Measurements from ENCODE around the gene NDUFB3. TPM values are rescaled to one million over a fixed set of nuclear protein-coding genes. Genes with fewer than 3 reads are reported as not detected.
A peak's percentile ranks its signal among the peaks of the same experiment; 100 is the strongest.
"Not testable (repeated sequence)": the region's sequence is repeated elsewhere in the genome, so short reads cannot be mapped to it uniquely, and the experiment has no call there.

NDUFB3 gene
- polyA plus RNA-seq (ENCODE audit: insufficient read length in 3 of 3): 100 to 1,000 TPM in 2 of 3 donors, 10 to 100 TPM in 1; 97.3 to 119 (median 106) TPM
- long read RNA-seq, donor 1, transcript NDUFB3-201 (3 exons, 755 nt): major isoform, 164 of 384 reads
- long read RNA-seq, donor 1, partial matches to known transcripts: 216 of 384 reads
- long read RNA-seq, donor 1, other reads (novel, unspliced or antisense): 0 of 384 reads
- long read RNA-seq, donor 2, transcript NDUFB3-201 (3 exons, 755 nt): major isoform, 199 of 449 reads
- long read RNA-seq, donor 2, partial matches to known transcripts: 243 of 449 reads
- long read RNA-seq, donor 2, other reads (novel, unspliced or antisense): 0 of 449 reads
- long read RNA-seq, donor 3, transcript NDUFB3-201 (3 exons, 755 nt): major isoform, 153 of 357 reads
- long read RNA-seq, donor 3, partial matches to known transcripts: 203 of 357 reads
- long read RNA-seq, donor 3, other reads (novel, unspliced or antisense): 0 of 357 reads
- long read RNA-seq, donor 4, transcript NDUFB3-201 (3 exons, 755 nt): major isoform, 240 of 560 reads
- long read RNA-seq, donor 4, partial matches to known transcripts: 317 of 560 reads
- long read RNA-seq, donor 4, other reads (novel, unspliced or antisense): 0 of 560 reads
- long read RNA-seq, donor 5, transcript NDUFB3-201 (3 exons, 755 nt): major isoform, 105 of 169 reads
- long read RNA-seq, donor 5, partial matches to known transcripts: 63 of 169 reads
- long read RNA-seq, donor 5, other reads (novel, unspliced or antisense): 0 of 169 reads
- long read RNA-seq, donor 6, transcript NDUFB3-201 (3 exons, 755 nt): major isoform, 107 of 258 reads
- long read RNA-seq, donor 6, partial matches to known transcripts: 151 of 258 reads
- long read RNA-seq, donor 6, other reads (novel, unspliced or antisense): 0 of 258 reads
- long read RNA-seq, donor 7, transcript NDUFB3-201 (3 exons, 755 nt): major isoform, 148 of 287 reads
- long read RNA-seq, donor 7, partial matches to known transcripts: 136 of 287 reads
- long read RNA-seq, donor 7, other reads (novel, unspliced or antisense): 0 of 287 reads
- long read RNA-seq, donor 8, transcript NDUFB3-201 (3 exons, 755 nt): major isoform, 27 of 79 reads
- long read RNA-seq, donor 8, partial matches to known transcripts: 52 of 79 reads
- long read RNA-seq, donor 8, other reads (novel, unspliced or antisense): 0 of 79 reads
- long read RNA-seq, donor 9, transcript NDUFB3-204 (4 exons, 547 nt): minor isoform, 5 of 447 reads
- long read RNA-seq, donor 9, transcript NDUFB3-201 (3 exons, 755 nt): major isoform, 181 of 447 reads
- long read RNA-seq, donor 9, partial matches to known transcripts: 259 of 447 reads
- long read RNA-seq, donor 9, other reads (novel, unspliced or antisense): 0 of 447 reads
- long read RNA-seq, donor 10, transcript NDUFB3-201 (3 exons, 755 nt): major isoform, 137 of 316 reads
- long read RNA-seq, donor 10, partial matches to known transcripts: 178 of 316 reads
- long read RNA-seq, donor 10, other reads (novel, unspliced or antisense): 0 of 316 reads
- long read RNA-seq, donor 11, transcript NDUFB3-201 (3 exons, 755 nt): major isoform, 82 of 173 reads
- long read RNA-seq, donor 11, partial matches to known transcripts: 89 of 173 reads
- long read RNA-seq, donor 11, other reads (novel, unspliced or antisense): 0 of 173 reads
- long read RNA-seq, donor 12, transcript NDUFB3-201 (3 exons, 755 nt): major isoform, 201 of 416 reads
- long read RNA-seq, donor 12, partial matches to known transcripts: 212 of 416 reads
- long read RNA-seq, donor 12, other reads (novel, unspliced or antisense): 0 of 416 reads
- long read RNA-seq, donor 13, transcript NDUFB3-201 (3 exons, 755 nt): major isoform, 75 of 161 reads
- long read RNA-seq, donor 13, partial matches to known transcripts: 84 of 161 reads
- long read RNA-seq, donor 13, other reads (novel, unspliced or antisense): 0 of 161 reads
- long read RNA-seq, donor 14: 0 reads
- long read RNA-seq, donor 15, transcript NDUFB3-201 (3 exons, 755 nt): major isoform, 155 of 349 reads
- long read RNA-seq, donor 15, partial matches to known transcripts: 191 of 349 reads
- long read RNA-seq, donor 15, other reads (novel, unspliced or antisense): 0 of 349 reads
- long read RNA-seq, donor 16, transcript NDUFB3-201 (3 exons, 755 nt): major isoform, 188 of 231 reads
- long read RNA-seq, donor 16, partial matches to known transcripts: 41 of 231 reads
- long read RNA-seq, donor 16, other reads (novel, unspliced or antisense): 0 of 231 reads

GRCh38 chr2:201071479-201072200 is at the start of gene NDUFB3, which contains the start of gene HYCC2:
TSS of gene NDUFB3 (plus strand) at chr2:201072001. CDS start at chr2:201078883, 6,882 bp downstream.
TSS of gene HYCC2 (minus strand) at chr2:201071671. CDS start at chr2:201024009, 47,662 bp downstream.
- peak; percentile 95 for DNase-seq

- no peak for DNase-seq
Observed at GRCh38 chr2:201024518-201024917, 47.3 kb upstream of the NDUFB3 start.

- not testable (repeated sequence) for DNase-seq
Observed at GRCh38 chr2:201034355-201034754, 37.4 kb upstream of the NDUFB3 start.

- DNase-seq: not testable (repeated sequence)
Observed at GRCh38 chr2:201038361-201038760, 33.4 kb upstream of the NDUFB3 start.

GRCh38 chr2:201038855-201039254 is 32.9 kb upstream of the NDUFB3 start:
- no peak for DNase-seq

GRCh38 chr2:201040867-201041628 is 30.8 kb upstream of the NDUFB3 start:
- no peak for DNase-seq

- not testable (repeated sequence) for DNase-seq
Observed at GRCh38 chr2:201042451-201042850, 29.4 kb upstream of the NDUFB3 start.

GRCh38 chr2:201043050-201043449 is 28.8 kb upstream of the NDUFB3 start:
- DNase-seq: not testable (repeated sequence)

- DNase-seq: no peak
Observed at GRCh38 chr2:201046881-201047280, 24.9 kb upstream of the NDUFB3 start.

- no peak for DNase-seq
Observed at GRCh38 chr2:201049455-201049854, 22.3 kb upstream of the NDUFB3 start.

GRCh38 chr2:201057087-201057521 is 14.7 kb upstream of the NDUFB3 start:
- no peak for DNase-seq

GRCh38 chr2:201057715-201058248 is 14.0 kb upstream of the NDUFB3 start:
- no peak for DNase-seq

- no peak for DNase-seq
Observed at GRCh38 chr2:201058914-201059313, 12.9 kb upstream of the NDUFB3 start.

- no peak for DNase-seq
Observed at GRCh38 chr2:201059961-201060755, 11.6 kb upstream of the NDUFB3 start.

GRCh38 chr2:201063516-201063915 is 8.3 kb upstream of the NDUFB3 start:
- DNase-seq: not testable (repeated sequence)

- no peak for DNase-seq
Observed at GRCh38 chr2:201064797-201065329, 6.9 kb upstream of the NDUFB3 start.
